ENCODE data around the gene SCAI.

DNA sequence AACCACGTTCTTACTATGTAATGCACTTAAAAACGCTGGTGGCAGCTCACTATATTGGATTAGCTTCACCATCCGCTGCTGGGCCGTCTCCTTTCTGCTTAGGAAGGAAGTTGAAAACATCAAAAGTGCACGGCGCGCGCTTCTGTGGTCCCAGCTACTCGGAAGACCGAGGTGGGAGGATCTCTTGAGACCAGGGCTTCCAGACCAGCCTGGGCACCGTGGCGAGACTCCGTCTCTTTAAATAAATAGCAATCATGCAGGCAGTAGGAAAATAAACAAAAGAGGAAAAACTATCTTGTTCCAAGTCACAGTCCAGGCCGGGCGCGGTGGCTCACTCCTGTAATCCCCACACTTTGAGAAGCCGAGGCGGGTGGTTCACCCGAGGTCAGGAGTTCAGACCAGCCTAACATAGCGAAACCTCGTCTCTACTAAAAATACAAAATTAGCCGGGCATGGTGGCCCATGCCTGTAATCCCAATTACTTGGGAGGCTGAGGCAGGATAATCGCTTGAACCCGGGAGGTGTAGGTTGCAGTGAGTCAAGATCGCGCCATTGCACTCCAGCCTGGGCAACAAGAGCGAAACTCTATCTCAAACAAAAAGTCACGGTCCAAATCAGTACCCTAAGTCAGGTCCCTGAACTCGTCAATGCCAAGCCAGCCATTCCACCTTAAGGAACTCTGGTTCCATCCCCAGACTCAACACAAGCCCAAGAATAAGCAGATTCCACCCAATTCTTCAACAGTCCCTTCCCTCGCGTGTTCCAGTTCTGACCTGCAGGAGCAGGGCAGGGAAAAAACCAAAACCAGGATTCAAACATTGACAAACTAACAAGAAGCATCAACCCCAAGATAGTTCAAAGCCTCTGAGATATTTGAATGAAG lies 201.4 kb downstream of the SCAI start:
- TF ChIP-seq POLR2AphosphoS5 (IDR thresholded peaks at IDR 0.05; ENCODE audit: low read depth, low read length) (no peak), TAF1 (IDR thresholded peaks at IDR 0.05; ENCODE audit: borderline replicate concordance, low read depth, low read length) (no peak), POLR2A (IDR thresholded peaks at IDR 0.05; ENCODE audit: low read depth, low read length) (no peak)

Measured in GM12892 (cell line).